Effector memory CD8-positive, alpha-beta T cell (primary cell): ENCODE results near the gene NET1.

ENCODE experiments used
- ATAC-seq: fragments of 150-1000 bp; cut with Tn5 transposase; replicated peaks from 2 replicates; pipeline ENCODE4 v1.10.0; 2021; ENCODE audit warnings: mild to moderate bottlenecking, moderate library complexity
- DNase-seq, 3 experiments: peaks; one replicate each; pipeline ENCODE4 v3.0.0; 2021
- H3K27ac Mint-ChIP-seq, 2 donors: one replicate each; pipeline ENCODE4 v1.8.0; 2022; ENCODE audit warnings: mild to moderate bottlenecking in 2 of 2, mixed read lengths in 2 of 2, moderate library complexity in 2 of 2
- H3K27me3 Mint-ChIP-seq, 2 donors: one replicate each; pipeline ENCODE4 v1.8.0; 2022; ENCODE audit warnings: mixed read lengths in 2 of 2
- H3K36me3 Mint-ChIP-seq: one replicate; pipeline ENCODE4 v1.8.0; 2022; ENCODE audit warnings: mild to moderate bottlenecking, moderate library complexity, mixed read lengths; ENCODE audit not compliant: insufficient read depth
- H3K4me1 Mint-ChIP-seq, 2 donors: one replicate each; pipeline ENCODE4 v1.8.0; 2022; ENCODE audit warnings: low read depth in 2 of 2, mixed read lengths in 2 of 2
- H3K4me3 Mint-ChIP-seq, 2 donors: one replicate each; pipeline ENCODE4 v1.8.0; 2022; ENCODE audit warnings: mild to moderate bottlenecking in 2 of 2, mixed read lengths in 2 of 2, moderate library complexity in 2 of 2
- H3K9me3 Mint-ChIP-seq, 2 donors: one replicate each; pipeline ENCODE4 v1.8.0; 2022; ENCODE audit warnings: mixed read lengths in 2 of 2

The NET1 gene

DNA sequence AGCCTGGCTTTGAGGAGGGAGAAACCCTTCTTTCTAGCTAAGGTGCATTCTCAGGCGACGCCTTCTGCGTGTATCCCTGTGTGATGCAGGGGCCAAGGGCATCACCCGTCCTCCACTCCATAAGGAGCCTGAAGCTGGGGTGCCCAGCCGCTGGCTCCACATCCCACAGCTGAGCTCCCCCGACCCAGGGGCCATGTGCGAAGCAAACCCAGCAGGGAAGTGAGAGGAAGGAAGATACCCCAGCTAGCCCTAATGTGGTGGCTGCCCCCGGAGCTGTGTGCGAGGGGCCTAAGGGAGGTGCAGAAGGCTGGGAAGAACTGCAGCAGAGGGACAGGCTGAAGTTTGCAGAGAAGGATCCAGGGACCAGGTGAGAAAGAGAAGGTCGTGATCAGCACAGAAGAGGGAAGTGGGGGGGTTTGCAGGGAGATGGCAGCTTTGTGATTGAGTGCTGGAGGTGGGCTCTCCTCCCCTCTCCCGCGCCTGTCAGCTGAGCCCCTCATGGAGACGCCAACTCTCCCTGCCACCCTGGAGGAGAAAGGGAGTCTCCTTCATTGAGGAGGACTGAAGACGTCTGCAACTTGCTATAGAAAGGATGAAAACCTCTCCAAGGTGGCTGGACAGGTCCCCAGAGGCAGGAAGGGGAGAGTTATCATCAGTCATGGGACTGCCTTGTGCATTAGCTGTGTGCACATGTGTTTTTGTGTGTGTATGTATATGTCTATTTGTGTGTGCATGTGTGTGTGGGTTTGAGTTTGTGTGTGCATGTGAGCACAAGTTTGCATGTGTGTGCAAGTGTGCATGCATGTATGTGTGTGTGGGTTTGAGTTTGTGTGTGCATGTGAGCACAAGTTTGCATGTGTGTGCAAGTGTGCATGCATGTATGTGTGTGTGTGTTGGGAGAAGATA is 90.5 kb downstream of the NET1 start:
- Mint-ChIP-seq H3K27ac (no peak overlapping the region), H3K9me3 (no peaks in the 10 kb centered on the region), H3K36me3 (no peaks in the 10 kb centered on the region), H3K4me3 (no peak overlapping the region), H3K27me3 (peaks cover 36 to 60% of the 10 kb centered on the region in 2 donors), H3K4me1 (no peaks in the 10 kb centered on the region)
- DNase-seq (no peak), ATAC-seq (no peak)

DNA sequence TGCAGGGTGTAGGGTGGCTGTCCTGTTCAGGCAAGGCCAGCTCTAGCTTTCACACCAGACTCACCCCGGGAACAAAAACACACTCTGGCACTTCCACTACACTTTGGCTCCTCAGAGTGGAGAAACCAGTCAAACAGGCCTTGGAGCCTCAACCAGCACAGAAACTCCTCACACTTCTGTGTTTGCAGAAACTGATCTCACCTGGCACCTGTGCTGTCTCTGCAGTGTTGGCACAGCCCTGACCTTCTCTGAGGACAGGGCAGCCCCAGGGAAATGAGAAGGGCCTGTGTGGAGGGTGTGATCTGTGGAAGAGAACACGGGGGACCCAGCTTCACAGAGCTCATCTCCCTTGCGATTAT is 91.1 kb downstream of the NET1 start:
- DNase-seq (no peak), ATAC-seq (no peak)
- peaks cover 36 to 67% of the 10 kb centered on the region in 2 donors for H3K27me3 Mint-ChIP-seq
- H3K9me3 Mint-ChIP-seq, result no peaks in the 10 kb centered on the region
- no peaks in the 10 kb centered on the region for H3K4me1 Mint-ChIP-seq
- H3K4me3 Mint-ChIP-seq, result no peak overlapping the region
- no peak overlapping the region for H3K27ac Mint-ChIP-seq
- H3K36me3 Mint-ChIP-seq, result no peaks in the 10 kb centered on the region

DNA sequence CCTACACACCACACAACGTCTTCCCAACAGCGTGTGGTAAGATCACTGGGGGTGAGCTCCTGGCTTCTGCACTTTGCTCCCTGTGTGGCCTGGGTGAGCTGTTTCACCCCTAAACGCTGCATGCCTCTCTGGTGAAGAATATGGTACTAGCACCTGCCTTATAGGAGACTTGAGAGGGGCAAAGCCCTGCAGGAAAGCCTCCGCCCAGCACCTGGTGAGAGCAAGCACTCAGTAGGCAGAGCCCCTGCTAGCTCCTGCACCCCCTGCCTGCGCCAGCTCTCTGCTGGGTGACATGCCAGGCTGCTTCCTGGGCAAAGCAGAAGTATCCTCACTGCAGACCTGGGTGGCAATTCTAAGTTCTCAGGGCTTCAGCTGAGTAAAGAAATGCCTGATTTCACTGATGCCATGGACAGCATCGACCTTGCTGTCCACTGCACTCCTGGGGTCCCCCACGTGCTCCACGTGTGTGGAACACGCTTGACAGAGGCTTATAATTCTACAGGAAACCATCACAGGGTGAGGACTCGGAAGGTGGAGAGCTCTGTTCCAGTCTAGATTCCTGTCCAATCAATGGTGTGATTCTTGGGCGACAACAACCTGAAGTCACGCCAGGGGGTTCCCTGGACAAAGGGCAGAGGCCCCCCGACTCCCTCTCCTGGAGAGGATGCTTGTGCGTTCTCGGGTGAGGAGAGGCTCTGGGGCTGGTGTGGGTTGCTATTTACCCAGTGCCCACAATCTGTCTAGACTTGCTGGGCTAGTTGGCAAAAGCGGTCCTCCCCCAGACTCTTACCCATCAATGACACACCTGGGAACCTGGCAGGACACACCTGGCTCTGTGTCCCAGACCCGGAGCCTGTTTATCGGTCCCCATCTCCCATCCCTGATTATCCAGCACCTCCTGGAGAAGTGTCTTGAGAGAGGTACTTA is 92.1 kb downstream of the NET1 start:
- ATAC-seq (no peak), DNase-seq (no peak)
- no peak overlapping the region for H3K4me3 Mint-ChIP-seq
- no peak overlapping the region for H3K27ac Mint-ChIP-seq
- H3K4me1 Mint-ChIP-seq, result no peaks in the 10 kb centered on the region
- peaks cover 3% of the 10 kb centered on the region for H3K36me3 Mint-ChIP-seq
- H3K9me3 Mint-ChIP-seq, result no peaks in the 10 kb centered on the region
- peaks cover 36 to 76% of the 10 kb centered on the region in 2 donors for H3K27me3 Mint-ChIP-seq

DNA sequence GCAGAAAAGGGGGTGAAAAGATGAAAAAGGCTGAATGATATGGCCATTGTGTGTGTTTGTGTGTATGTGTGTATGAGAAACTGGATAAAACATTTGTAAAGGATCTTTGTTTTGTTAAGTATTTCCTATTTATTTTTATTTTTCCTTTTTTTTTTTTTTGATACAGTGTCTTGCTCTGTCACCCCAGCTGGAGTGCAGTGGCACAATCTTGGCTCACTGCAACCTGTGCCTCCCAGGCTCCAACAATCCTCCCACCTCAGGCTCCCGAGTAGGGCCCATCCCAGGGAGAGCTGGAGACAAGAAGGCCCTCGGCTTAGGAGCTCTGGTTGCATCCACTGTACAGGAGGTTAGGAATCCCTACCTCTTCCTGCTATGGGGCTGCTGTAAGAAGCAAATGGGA is 93.9 kb downstream of the NET1 start:
- Mint-ChIP-seq H3K4me1 (no peaks in the 10 kb centered on the region), H3K9me3 (no peaks in the 10 kb centered on the region), H3K27ac (no peak overlapping the region), H3K36me3 (peaks cover 3% of the 10 kb centered on the region), H3K4me3 (no peak overlapping the region), H3K27me3 (peaks cover 39 to 77% of the 10 kb centered on the region in 2 donors)
- no peak for DNase-seq
- ATAC-seq, result no peak

DNA sequence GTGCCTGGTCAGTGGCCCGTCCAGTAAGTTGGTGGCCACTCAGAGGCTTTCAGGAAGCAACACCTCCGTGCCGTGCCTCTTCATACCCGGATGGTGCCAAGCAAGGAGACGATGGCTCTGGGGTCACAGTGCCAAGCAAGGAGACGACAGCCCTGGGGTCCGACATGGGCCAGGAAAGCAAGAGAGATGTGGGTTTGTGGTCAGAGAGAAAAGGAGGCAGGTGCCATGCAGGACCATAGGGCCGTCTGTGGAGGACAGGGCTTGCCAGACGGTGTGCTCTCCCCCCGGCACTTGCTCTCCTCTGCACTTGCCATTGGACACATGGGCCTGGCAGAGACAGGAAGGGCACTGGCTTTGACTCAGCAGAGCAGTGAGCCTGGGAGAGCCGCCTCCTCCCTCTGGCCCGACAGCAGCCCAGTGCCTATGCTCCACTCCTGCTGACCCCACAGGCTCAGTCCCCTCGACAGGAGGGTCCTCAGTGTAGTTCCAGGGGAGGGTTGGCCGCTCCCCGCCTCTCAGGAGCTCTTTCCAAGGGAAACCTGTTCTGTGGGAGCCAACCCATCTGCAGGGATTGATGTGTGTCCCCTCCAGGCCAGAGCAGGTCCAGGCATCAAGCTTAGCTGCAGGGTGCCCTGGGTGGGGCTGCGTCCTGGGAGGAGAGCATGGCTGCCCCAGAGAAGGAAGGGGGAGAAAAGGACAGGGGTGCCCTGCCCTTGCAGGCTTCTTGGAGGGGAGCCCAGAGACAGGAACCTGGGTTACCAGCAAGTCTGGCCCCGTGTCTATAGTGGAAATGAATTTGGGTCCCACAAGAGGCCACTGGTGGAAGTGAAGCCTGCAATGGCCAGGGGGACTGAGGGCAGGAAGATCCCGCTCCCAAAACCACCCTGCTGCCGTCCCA is 94.6 kb downstream of the NET1 start:
- H3K27ac Mint-ChIP-seq, result no peak overlapping the region
- H3K36me3 Mint-ChIP-seq, result peaks cover 3% of the 10 kb centered on the region
- H3K27me3 Mint-ChIP-seq, result peaks cover 41 to 85% of the 10 kb centered on the region in 2 donors
- no peak for DNase-seq
- no peaks in the 10 kb centered on the region for H3K4me1 Mint-ChIP-seq
- no peak overlapping the region for H3K4me3 Mint-ChIP-seq
- no peak for ATAC-seq
- no peaks in the 10 kb centered on the region for H3K9me3 Mint-ChIP-seq

DNA sequence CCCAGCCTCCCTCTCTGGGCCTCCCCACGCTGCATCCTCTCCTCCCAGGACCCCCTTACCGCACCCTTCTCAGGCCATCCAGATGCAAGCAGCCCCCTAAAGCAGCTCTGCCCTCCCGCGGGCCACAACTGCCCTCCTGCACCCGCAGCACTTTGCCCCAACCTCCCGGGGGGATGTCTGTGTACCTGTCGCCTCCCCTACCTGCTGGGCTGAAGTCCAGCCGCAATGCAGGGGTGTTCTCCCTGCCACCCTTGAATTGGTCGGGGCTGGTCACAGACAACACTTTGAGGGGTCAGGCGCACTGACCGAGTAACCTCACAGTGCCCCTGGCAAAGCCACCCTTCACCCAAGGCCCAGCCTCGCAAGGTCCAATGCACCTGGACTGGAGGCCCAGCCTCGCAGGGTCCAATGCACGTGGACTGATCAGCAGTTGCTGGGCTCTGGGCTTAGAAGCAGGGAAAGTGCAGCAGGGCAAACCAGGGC is 95.3 kb downstream of the NET1 start:
- Mint-ChIP-seq H3K36me3 (peaks cover 3% of the 10 kb centered on the region), H3K4me3 (no peak overlapping the region), H3K9me3 (no peaks in the 10 kb centered on the region), H3K4me1 (no peaks in the 10 kb centered on the region), H3K27ac (no peak overlapping the region), H3K27me3 (peaks cover 45 to 87% of the 10 kb centered on the region in 2 donors)
- ATAC-seq (no peak), DNase-seq (no peak)

DNA sequence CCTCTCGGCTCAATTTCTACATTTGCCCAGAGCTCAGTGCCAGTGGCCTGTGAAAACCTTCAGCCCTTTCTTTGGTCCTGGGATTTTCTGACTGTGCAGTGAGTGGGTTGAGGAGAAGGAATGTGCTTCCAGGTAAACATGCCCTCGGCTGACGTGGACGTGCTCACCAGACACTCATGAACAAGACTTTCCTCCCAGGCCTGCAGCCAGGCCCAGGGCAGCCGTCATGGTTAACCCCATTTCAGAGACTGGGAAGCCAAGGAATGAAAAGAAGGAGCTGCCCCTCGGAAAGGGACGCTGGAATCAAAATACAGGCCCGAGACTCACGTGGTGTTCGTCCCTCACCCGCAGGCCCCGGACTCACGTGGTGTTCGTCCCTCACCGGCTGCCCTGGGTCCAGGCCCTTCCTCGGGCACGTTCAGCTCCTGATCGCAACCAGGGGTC is 95.8 kb downstream of the NET1 start:
- ATAC-seq, result no peak

More for the DNA sequence above, 95.8 kb downstream of the NET1 start:
- DNase-seq, result no peak
- H3K4me1 Mint-ChIP-seq, result no peaks in the 10 kb centered on the region
- H3K36me3 Mint-ChIP-seq, result peaks cover 3% of the 10 kb centered on the region
- H3K27me3 Mint-ChIP-seq, result peaks cover 45 to 87% of the 10 kb centered on the region in 2 donors
- no peak overlapping the region for H3K4me3 Mint-ChIP-seq
- no peak overlapping the region for H3K27ac Mint-ChIP-seq
- no peaks in the 10 kb centered on the region for H3K9me3 Mint-ChIP-seq
